Dermis blood vessel endothelial cell (primary cell): Measurements from ENCODE around the gene KIR2DL1. TPM values are rescaled to one million over a fixed set of nuclear protein-coding genes. Genes with fewer than 3 reads are reported as not detected.
"Not testable (repeated sequence)": the region's sequence is repeated elsewhere in the genome, so short reads cannot be mapped to it uniquely, and the experiment has no call there.

Source experiments
- DNase-seq: peaks from one replicate; pipeline ENCODE4 v3.0.0; 2010
- total RNA-seq: library from RNA; depleted of rRNA; stranded (reverse); fragments of >200 nt; gene quantifications from 2 replicates; pipeline ENCODE4 v1.2.3, GENCODE V29; 2014

The KIR2DL1 gene
- total RNA-seq, 1 donor from 2014 or later: not detected

GRCh38 chr19:54771018-54771960 lies 1.7 kb downstream of the KIR2DL1 start:
- DNase-seq: peak; percentile 14

DNA sequence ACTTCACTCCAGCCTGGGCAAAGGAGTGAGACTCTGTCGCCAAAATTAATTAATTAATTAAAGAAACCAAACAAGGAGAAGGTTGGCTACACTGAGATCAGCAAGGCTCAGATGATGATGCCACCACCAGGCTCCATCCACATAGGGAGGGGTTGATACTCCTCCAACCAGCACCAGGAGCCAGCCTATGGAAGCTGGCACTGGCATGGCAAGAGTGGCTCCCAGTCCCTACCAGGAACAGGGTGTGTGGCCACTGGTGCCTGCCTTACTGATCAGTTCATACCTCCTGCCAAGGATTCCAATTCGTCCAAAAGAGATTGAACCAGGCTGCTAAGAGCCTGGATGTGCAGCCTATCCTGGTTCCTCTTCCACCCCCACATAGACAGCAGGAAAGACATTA lies 3.1 kb downstream of the KIR2DL1 start:
- DNase-seq: not testable (repeated sequence)

DNA sequence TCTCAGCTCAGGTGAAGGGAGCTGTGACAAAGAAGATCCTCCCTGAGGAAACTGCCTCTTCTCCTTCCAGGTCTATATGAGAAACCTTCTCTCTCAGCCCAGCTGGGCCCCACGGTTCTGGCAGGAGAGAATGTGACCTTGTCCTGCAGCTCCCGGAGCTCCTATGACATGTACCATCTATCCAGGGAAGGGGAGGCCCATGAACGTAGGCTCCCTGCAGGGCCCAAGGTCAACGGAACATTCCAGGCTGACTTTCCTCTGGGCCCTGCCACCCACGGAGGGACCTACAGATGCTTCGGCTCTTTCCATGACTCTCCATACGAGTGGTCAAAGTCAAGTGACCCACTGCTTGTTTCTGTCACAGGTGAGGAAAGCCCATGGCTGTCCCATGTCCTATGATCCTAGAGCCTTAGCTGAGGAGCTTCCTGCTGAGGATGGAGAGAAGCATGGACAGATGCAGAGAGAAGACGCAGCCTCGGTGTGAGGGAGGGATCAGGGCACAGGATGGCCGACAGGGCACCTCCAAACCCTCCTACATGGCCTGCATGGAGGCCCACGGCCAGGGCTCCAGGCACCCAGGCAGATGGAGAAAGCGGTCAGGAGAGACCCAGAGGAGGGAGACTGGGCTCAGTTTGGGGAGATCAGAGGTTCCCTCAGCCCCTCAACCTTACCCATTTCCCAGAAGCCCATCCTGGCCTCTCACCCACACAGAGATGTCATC lies 5.7 kb downstream of the KIR2DL1 start:
- DNase-seq: not testable (repeated sequence)

DNA sequence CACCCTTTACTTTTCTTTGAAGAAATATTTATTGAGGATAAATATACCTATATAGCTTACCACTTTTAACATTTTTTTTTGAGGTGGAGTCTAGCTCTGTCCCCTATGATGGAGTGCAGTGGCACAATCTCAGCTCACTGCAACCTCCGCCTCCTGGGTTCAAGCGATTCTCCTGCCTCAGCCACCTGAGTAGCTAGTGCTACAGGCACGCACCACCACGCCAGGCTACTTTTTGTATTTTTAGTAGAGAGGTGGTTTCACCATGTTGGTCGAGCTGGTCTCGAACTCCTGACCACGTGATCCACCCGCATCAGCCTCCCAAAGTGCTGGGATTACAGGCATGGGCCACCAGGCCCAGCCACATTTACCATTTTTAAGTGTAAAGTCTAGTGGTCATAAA lies 6.2 kb downstream of the KIR2DL1 start:
- DNase-seq: not testable (repeated sequence)

- not testable (repeated sequence) for DNase-seq
Observed at GRCh38 chr19:54777851-54778250, 8.3 kb downstream of the KIR2DL1 start.

- not testable (repeated sequence) for DNase-seq
Observed at GRCh38 chr19:54778896-54779295, 9.3 kb downstream of the KIR2DL1 start.

GRCh38 chr19:54782916-54783315 lies 13.3 kb downstream of the KIR2DL1 start:
- DNase-seq: not testable (repeated sequence)

DNA sequence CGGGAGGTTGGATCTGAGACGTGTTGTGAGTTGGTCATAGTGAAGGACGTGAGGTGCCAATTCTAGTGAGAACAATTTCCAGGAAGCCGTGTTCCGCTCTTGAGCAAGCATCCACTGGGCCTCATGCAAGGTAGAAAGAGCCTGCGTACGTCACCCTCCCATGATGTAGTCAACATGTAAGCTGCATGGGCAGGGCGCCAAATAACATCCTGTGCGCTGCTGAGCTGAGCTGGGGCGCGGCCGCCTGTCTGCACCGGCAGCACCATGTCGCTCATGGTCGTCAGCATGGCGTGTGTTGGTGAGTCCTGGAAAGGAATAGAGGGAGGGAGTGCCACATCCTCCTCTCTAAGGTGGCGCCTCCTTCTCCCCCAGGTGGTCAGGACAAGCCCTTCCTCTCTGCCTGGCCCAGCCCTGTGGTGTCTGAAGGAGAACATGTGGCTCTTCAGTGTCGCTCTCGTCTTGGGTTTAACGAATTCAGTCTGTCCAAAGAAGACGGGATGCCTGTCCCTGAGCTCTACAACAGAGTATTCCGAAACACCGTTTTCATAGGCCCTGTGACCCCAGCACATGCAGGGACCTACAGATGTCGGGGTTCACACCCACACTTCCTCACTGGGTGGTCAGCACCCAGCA lies 16.6 kb downstream of the KIR2DL1 start:
- DNase-seq: not testable (repeated sequence)

GRCh38 chr19:54788154-54788553 lies 18.6 kb downstream of the KIR2DL1 start:
- not testable (repeated sequence) for DNase-seq

- no peak for DNase-seq
Observed at GRCh38 chr19:54790711-54791110, 21.1 kb downstream of the KIR2DL1 start.

DNA sequence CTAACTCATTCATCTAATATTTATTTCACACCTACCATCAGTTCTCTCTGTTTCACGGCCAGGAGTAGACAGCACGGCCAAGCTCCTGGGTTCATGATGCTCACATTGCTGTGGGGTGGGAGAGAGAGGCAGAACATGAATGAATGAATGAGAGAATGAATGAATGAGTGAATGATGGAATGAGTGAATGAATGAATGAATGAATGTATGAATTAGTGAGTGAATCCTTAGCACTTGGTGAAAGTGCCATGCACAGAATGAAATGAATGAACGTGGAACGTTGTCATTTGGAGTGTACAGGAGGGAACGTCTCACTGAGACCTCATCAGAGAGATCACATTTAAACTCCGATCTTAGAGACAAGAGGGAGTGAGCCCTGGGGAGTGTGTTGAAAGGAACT lies 21.9 kb downstream of the KIR2DL1 start:
- DNase-seq: no peak

- no peak for DNase-seq
Observed at GRCh38 chr19:54792814-54793213, 23.2 kb downstream of the KIR2DL1 start.

DNA sequence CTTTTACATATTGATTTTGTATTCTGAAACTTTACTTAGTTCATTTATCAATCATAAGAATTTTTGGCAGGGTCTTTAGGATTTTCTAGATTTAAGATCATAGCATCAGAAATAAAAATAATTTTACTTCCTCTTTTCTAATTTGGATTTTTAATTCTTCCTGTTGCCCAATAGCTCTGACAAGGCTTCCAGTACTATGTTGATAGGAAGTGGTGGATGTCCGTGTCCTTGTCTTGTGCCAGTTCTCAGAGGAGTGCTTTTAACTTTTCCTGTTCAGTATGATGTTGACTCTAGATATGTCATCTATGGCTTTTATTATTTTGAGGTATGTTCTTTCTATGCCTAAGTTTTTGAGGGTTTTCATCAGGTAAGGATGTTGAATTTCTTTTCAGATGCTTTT lies 26.2 kb downstream of the KIR2DL1 start:
- DNase-seq: no peak

- DNase-seq: no peak
Observed at GRCh38 chr19:54803410-54803809, 33.8 kb downstream of the KIR2DL1 start, which contains the start of gene KIR2DL4. Gene KIR2DL4, plus strand, starts transcription at chr19:54803610. Its CDS starts 42 bp downstream, at chr19:54803652.

DNA sequence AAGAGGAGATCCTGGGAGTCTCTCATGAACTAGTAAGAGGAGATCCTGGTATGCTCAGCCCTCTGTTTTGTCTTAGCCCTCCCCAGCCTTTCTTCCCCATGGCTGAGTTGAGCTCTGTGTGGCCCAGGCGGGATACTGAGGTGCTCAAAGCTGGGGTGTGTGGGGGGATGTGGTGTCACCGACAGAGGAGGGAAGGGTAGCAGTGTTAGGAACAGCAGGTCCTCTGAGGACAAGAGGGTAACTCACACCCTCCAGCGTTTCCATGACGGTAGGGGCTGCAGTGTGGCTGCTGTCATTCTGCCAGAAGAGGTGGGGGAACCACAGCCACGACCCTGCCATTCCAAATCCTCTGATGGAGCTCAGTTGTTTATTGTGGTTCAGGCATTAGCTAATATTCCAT lies 34.5 kb downstream of the KIR2DL1 start:
- no peak for DNase-seq

- DNase-seq: no peak
Observed at GRCh38 chr19:54804571-54804970, 35.0 kb downstream of the KIR2DL1 start.

DNA sequence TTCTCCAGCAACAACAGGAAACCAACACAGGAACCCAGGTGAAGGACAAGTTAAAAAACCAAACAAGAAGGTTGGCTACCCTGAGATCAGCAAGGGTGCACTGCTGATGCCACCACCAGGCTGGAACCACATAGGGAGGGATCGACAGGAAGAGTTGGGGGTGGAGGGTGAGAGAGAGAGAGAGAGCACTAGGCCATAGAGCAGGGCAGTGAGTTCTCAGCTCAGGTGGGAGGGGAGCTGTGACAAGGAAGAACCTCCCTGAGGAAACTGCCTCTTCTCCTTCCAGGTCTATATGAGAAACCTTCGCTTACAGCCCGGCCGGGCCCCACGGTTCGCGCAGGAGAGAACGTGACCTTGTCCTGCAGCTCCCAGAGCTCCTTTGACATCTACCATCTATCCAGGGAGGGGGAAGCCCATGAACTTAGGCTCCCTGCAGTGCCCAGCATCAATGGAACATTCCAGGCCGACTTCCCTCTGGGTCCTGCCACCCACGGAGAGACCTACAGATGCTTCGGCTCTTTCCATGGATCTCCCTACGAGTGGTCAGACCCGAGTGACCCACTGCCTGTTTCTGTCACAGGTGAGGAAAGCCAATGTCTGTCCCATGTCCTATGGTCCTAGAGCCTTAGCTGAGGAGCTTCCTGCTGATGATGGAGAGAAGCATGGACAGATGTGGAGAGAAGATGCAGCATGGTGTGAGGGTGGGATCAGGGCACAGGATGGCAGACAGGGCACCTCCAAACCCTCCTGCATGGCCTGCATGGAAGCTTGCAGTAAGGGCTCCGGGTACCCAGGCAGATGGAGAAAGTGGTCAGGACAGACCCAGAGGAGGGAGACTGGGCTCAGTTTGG lies 36.3 kb downstream of the KIR2DL1 start:
- no peak for DNase-seq

GRCh38 chr19:54806516-54806838 lies 36.9 kb downstream of the KIR2DL1 start:
- no peak for DNase-seq

DNA sequence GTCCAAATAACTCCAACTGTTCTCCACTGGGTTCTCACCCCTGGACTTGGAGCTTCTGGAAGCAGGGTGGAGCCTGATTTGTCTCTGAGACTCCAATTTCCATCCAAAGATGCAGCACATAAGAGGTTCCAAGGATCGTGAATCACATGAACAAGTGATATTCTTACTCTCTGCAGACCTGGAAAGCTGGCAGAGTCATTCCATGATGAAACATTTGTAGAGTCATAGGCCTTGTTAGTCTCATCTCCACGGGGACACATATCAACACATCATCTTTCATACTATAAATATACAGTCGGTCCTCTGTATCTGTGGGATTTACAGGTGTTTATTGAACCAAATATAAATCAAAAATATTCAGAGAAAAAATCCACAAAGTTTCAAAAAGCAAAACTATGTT lies 45.0 kb downstream of the KIR2DL1 start:
- not testable (repeated sequence) for DNase-seq

DNA sequence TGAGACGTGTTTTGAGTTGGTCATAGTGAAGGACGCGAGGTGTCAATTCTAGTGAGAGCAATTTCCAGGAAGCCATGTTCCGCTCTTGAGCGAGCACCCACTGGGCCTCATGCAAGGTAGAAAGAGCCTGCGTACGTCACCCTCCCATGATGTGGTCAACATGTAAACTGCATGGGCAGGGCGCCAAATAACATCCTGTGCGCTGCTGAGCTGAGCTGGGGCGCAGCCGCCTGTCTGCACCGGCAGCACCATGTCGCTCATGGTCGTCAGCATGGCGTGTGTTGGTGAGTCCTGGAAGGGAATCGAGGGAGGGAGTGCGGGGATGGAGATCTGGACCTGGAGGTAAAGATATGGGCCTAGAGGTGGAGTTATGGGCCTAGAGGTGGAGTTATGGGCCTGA lies 46.7 kb downstream of the KIR2DL1 start, which contains the start of gene KIR3DL1:
Gene KIR3DL1, plus strand, starts transcription at position 218 of the 400 bp plus-strand sequence.
- DNase-seq: not testable (repeated sequence)

- no peak for DNase-seq
Observed at GRCh38 chr19:54817670-54818536, 48.3 kb downstream of the KIR2DL1 start.
